IMR-90 (cell line): ENCODE data around the gene MAPKAPK2. TPM values are rescaled to one million over a fixed set of nuclear protein-coding genes. Genes with fewer than 3 reads are reported as not detected.
A peak's percentile ranks its signal among the peaks of the same experiment; 100 is the strongest.

ENCODE experiments used
- ATAC-seq: fragments of 200-7000 bp; cut with Tn5 transposase; 2 replicates; pipeline ENCODE4 v1.9.1; 2020; ENCODE audit warnings: low read depth, mild to moderate bottlenecking, moderate library complexity
- BruUV-seq: library from RNA; stranded (reverse); fragments of 400-500 nt; replicated peaks from 2 replicates; lab custom pipeline; 2021; lab: Mats Ljungman, UMichigan
- CTCF ChIA-PET: fragments of 300-600 bp; formaldehyde crosslinking; extraction: SDS; loops from one replicate; lab custom pipeline; 2021; ENCODE audit warnings: antibody characterized with exemption; lab: Yijun Ruan, JAX
- POLR2A ChIA-PET: fragments of 300-600 bp; sonication (Branson Sonifier 250); formaldehyde crosslinking; loops from one replicate; lab custom pipeline; 2022; ENCODE audit warnings: antibody characterized with exemption; ENCODE audit not compliant: unreplicated experiment; lab: Charles Lee
- DNase-seq: peaks from one replicate; pipeline ENCODE4 v3.0.0; 2013
- H2AFZ ChIP-seq: replicated peaks from 2 replicates; pipeline ENCODE3; 2013; ENCODE audit warnings: low read length, mild to moderate bottlenecking; ENCODE audit not compliant: poor library complexity
- H2AK5ac ChIP-seq: 2 replicates; pipeline ENCODE4 v1.6.1; 2013; ENCODE audit warnings: low read depth, low read length, inconsistent platforms
- H2AK9ac ChIP-seq: replicated peaks from 2 replicates; pipeline ENCODE3; 2013; ENCODE audit warnings: mild to moderate bottlenecking, low read depth, low read length, moderate library complexity; ENCODE audit not compliant: poor library complexity
- H2BK120ac ChIP-seq: 2 replicates; pipeline ENCODE4 v1.6.1; 2013; ENCODE audit warnings: low read depth, low read length, inconsistent platforms
- H2BK15ac ChIP-seq: 3 replicates; pipeline ENCODE4 v1.6.1; 2013; ENCODE audit warnings: low read depth, low read length, inconsistent platforms
- H2BK20ac ChIP-seq: 2 replicates; pipeline ENCODE4 v1.6.1; 2013; ENCODE audit warnings: low read depth, mild to moderate bottlenecking, inconsistent platforms, low read length, moderate library complexity
- H2BK5ac ChIP-seq: 2 replicates; pipeline ENCODE4 v1.6.1; 2013; ENCODE audit warnings: mild to moderate bottlenecking, low read depth, low read length, inconsistent platforms; ENCODE audit not compliant: poor library complexity, severe bottlenecking
- H3K14ac ChIP-seq: replicated peaks from 2 replicates; pipeline ENCODE4 v1.6.1; 2013; ENCODE audit warnings: low read depth, low read length, inconsistent platforms
- H3K18ac ChIP-seq: 2 replicates; pipeline ENCODE4 v1.6.1; 2013; ENCODE audit warnings: low read depth, low read length, control low read depth
- H3K23ac ChIP-seq: 2 replicates; pipeline ENCODE4 v1.6.1; 2013; ENCODE audit warnings: low read depth, low read length, inconsistent platforms
- H3K27ac ChIP-seq: 2 replicates; pipeline ENCODE4 v1.5.1; 2013; ENCODE audit warnings: mild to moderate bottlenecking, control low read depth, low read length; ENCODE audit not compliant: insufficient read depth
- H3K27me3 ChIP-seq: 2 replicates; pipeline ENCODE4 v1.6.1; 2013; ENCODE audit warnings: low read length; ENCODE audit not compliant: control insufficient read depth, insufficient read depth
- H3K36me3 ChIP-seq: 2 replicates; pipeline ENCODE4 v1.6.1; 2013; ENCODE audit warnings: low read length, mixed read lengths; ENCODE audit not compliant: control insufficient read depth, insufficient read depth
- H3K4ac ChIP-seq: 2 replicates; pipeline ENCODE4 v1.6.1; 2013; ENCODE audit warnings: low read depth, low read length, inconsistent platforms
- H3K4me1 ChIP-seq: 2 replicates; pipeline ENCODE4 v1.6.1; 2013; ENCODE audit warnings: low read length, mixed read lengths; ENCODE audit not compliant: control insufficient read depth, insufficient read depth
- H3K4me2 ChIP-seq: 2 replicates; pipeline ENCODE4 v1.6.1; 2013; ENCODE audit warnings: low read depth, mild to moderate bottlenecking, control low read depth, low read length, moderate library complexity
- H3K4me3 ChIP-seq: 2 replicates; pipeline ENCODE4 v1.5.1; 2013; ENCODE audit warnings: low read depth, mild to moderate bottlenecking, control low read depth, low read length, moderate library complexity; ENCODE audit not compliant: insufficient read depth
- H3K56ac ChIP-seq: 2 replicates; pipeline ENCODE4 v1.6.1; 2013; ENCODE audit warnings: low read length, inconsistent platforms; ENCODE audit not compliant: insufficient read depth; ENCODE audit errors: extremely low read depth
- H3K79me1 ChIP-seq, 2 experiments: 2 replicates each; pipeline ENCODE4 v1.6.1; 2013; ENCODE audit warnings: low read length in 2 of 2, inconsistent platforms in 1 of 2, low read depth in 1 of 2
- H3K9ac ChIP-seq: 2 replicates; pipeline ENCODE4 v1.6.1; 2013; ENCODE audit warnings: low read depth, low read length, control low read depth
- H3K9me1 ChIP-seq: 2 replicates; pipeline ENCODE4 v1.6.1; 2013; ENCODE audit warnings: low read length, inconsistent platforms; ENCODE audit not compliant: insufficient read depth
- H3K9me3 ChIP-seq: 2 replicates; pipeline ENCODE4 v1.6.1; 2013; ENCODE audit warnings: low read length; ENCODE audit not compliant: control insufficient read depth, insufficient read depth
- H4K20me1 ChIP-seq: 2 replicates; pipeline ENCODE4 v1.6.1; 2013; ENCODE audit warnings: low read length, inconsistent platforms; ENCODE audit not compliant: insufficient read depth
- H4K5ac ChIP-seq: 2 replicates; pipeline ENCODE4 v1.6.1; 2013; ENCODE audit warnings: mild to moderate bottlenecking, low read depth, low read length, control low read depth
- H4K8ac ChIP-seq, 2 experiments: 2 replicates each; pipeline ENCODE4 v1.6.1; 2013; ENCODE audit warnings: low read depth in 2 of 2, low read length in 2 of 2, control low read depth in 1 of 2, inconsistent platforms in 1 of 2
- H4K91ac ChIP-seq: 2 replicates; pipeline ENCODE4 v1.6.1; 2013; ENCODE audit warnings: low read depth, low read length, inconsistent platforms; ENCODE audit not compliant: insufficient read depth
- CEBPB ChIP-seq: IDR thresholded peaks from 2 replicates; pipeline ENCODE4 v1.6.1; 2012; ENCODE audit warnings: low read depth, low read length, improper control_type of control experiment
- CHD1 ChIP-seq: IDR thresholded peaks from 2 replicates; pipeline ENCODE4 v1.6.1; 2012; ENCODE audit warnings: low read depth, low read length, improper control_type of control experiment
- ELK1 ChIP-seq: fragments of 150-350 bp; IDR thresholded peaks from 2 replicates; pipeline ENCODE4 v1.6.1; 2016; ENCODE audit warnings: low read depth, mild to moderate bottlenecking, low read length, moderate library complexity, borderline replicate concordance
- FOS ChIP-seq: fragments of 150-350 bp; IDR thresholded peaks from 2 replicates; pipeline ENCODE4 v1.6.1; 2016; ENCODE audit warnings: low read depth, low read length
- MAZ ChIP-seq: IDR thresholded peaks from 2 replicates; pipeline ENCODE4 v1.6.1; 2012; ENCODE audit warnings: low read depth, mild to moderate bottlenecking, low read length, improper control_type of control experiment, moderate library complexity, borderline replicate concordance
- MXI1 ChIP-seq: IDR thresholded peaks from 2 replicates; pipeline ENCODE4 v1.6.1; 2012; ENCODE audit warnings: low read depth, mild to moderate bottlenecking, low read length, moderate library complexity, borderline replicate concordance
- NFE2L2 ChIP-seq: fragments of 150-350 bp; IDR thresholded peaks from 2 replicates; pipeline ENCODE4 v1.6.1; 2016; ENCODE audit warnings: low read depth, mild to moderate bottlenecking, low read length
- POLR2A ChIP-seq: IDR thresholded peaks from 2 replicates; pipeline ENCODE4 v1.6.1; 2012; ENCODE audit warnings: mild to moderate bottlenecking, low read depth, low read length
- RCOR1 ChIP-seq: IDR thresholded peaks from 2 replicates; pipeline ENCODE4 v1.6.1; 2012; ENCODE audit warnings: mild to moderate bottlenecking, low read length, improper control_type of control experiment; ENCODE audit not compliant: insufficient replicate concordance
- RFX5 ChIP-seq: IDR thresholded peaks from 2 replicates; pipeline ENCODE4 v1.8.0; 2012; ENCODE audit warnings: low read depth, mild to moderate bottlenecking, low read length, moderate library complexity
- WGBS, 2 experiments: methylation state at CpG; one replicate each; pipeline versions ENCODE4 v1.1.5 to v1.1.7; 2013; ENCODE audit warnings: missing lambda C conversion rate in 2 of 2; ENCODE audit not compliant: insufficient read length in 1 of 2; ENCODE audit errors: extremely low coverage in 2 of 2; 5-methylcytosine and 5-hydroxymethylcytosine counted together
- dilution Hi-C: fragments of 300-500 bp; cut with HindIII; formaldehyde crosslinking; loops from one replicate; pipeline ENCODE4 v1.14.3; 2018; ENCODE audit warnings: low sequenced_read_pairs; ENCODE audit not compliant: unreplicated experiment
- in situ Hi-C: fragments of 300-500 bp; cut with MboI; formaldehyde crosslinking; loops from 3 replicates; pipeline ENCODE4 v1.14.3; 2019; ENCODE audit warnings: low sequenced_read_pairs, inconsistent platforms, mixed read lengths
- intact Hi-C: fragments of 100-400 bp; cut with micrococcal nuclease; formaldehyde crosslinking; loops from 2 replicates; pipeline ENCODE4 v1.10.0; 2022
- polyA plus RNA-seq, 3 experiments: library from polyadenylated mRNA; depleted of rRNA; stranded (reverse); fragments of >200 nt; gene quantifications; 2 replicates each; pipeline ENCODE4 v1.2.3, GENCODE V29; 2012; ENCODE audit warnings: low replicate concordance in 1 of 3
- total RNA-seq: library from RNA; depleted of rRNA; stranded (reverse); fragments of >200 nt; gene quantifications from 2 replicates; pipeline ENCODE4 v1.2.3, GENCODE V29; 2012

Gene MAPKAPK2
- total and polyA plus RNA-seq, 2 of the 4 experiments (the other 2 are of a cell fraction): 56.5 to 66.4 TPM

GRCh38 chr1:206685769-206686477 is 1.2 kb downstream of the MAPKAPK2 start:
- H3K36me3 ChIP-seq: no peaks in the 10 kb centered on the region
- peak overlapping the region; percentile 99 for H3K27ac ChIP-seq
- H2BK15ac ChIP-seq: no peak overlapping the region; the same call in 2 of the 3 replicates
- in situ Hi-C loops (no loop called here), dilution Hi-C loops (no loop called here), intact Hi-C loops (loop anchor here (2.0 to 5.0 kb wide), 2 partner anchors 19 to 36 kb away; no protein-coding TSS in a partner anchor)
- H3K4me2 ChIP-seq: peak overlapping the region; percentile 83
- H4K20me1 ChIP-seq: peaks cover 54% of the 10 kb centered on the region
- peak; percentile 80 for DNase-seq
- H2AFZ ChIP-seq: peak overlapping the region; percentile 68
- H2AK5ac ChIP-seq: peak overlapping the region; percentile 85; the same call in 1 of the 2 replicates
- H2AK9ac ChIP-seq: peak overlapping the region; percentile 66
- ChIA-PET POLR2A (no interaction called here), CTCF (no interaction called here)
- H3K79me1 ChIP-seq: peaks cover 0 to 48% of the 10 kb centered on the region in 2 experiments; a peak in 3 of 4 replicates
- peak overlapping the region; percentile 32 for H4K5ac ChIP-seq
- no peaks in the 10 kb centered on the region for H3K9me3 ChIP-seq
- peak overlapping the region; percentile 88 for H3K4me3 ChIP-seq
- peaks cover 29% of the 10 kb centered on the region for H3K9me1 ChIP-seq
- 0% methylated on average over 1 of the region's 48 CpGs; no CpG with 5 or more reads in 1 of the 2 experiments for WGBS, 2 experiments
- peak; percentile 74 for ATAC-seq
- no peak for TF ChIP-seq NFE2L2
- no peak for TF ChIP-seq CEBPB
- TF ChIP-seq MXI1: peak; percentile 34; the same call in 1 of the 2 replicates
- TF ChIP-seq MAZ: peak; percentile 42; the same call in 1 of the 2 replicates
- 0 out of 2 replicates have a peak, but pooled peaks have one; percentile 83 for TF ChIP-seq CHD1
- peak; percentile 93 for TF ChIP-seq POLR2A
- no peak for TF ChIP-seq FOS
- TF ChIP-seq ELK1: no peak
- no peak for TF ChIP-seq RFX5
- TF ChIP-seq RCOR1: no peak
- H3K56ac ChIP-seq: peak overlapping the region; percentile 93
- H3K4ac ChIP-seq: peak overlapping the region; percentile 56
- peaks cover 28% of the 10 kb centered on the region for H3K4me1 ChIP-seq
- H3K27me3 ChIP-seq: no peaks in the 10 kb centered on the region; the same call in 1 of the 2 replicates
- peak overlapping the region; percentile 80 for H2BK5ac ChIP-seq
- BruUV-seq: no TSS peak
- H4K91ac ChIP-seq: peak overlapping the region; percentile 90
- peak overlapping the region; percentile 75 for H3K23ac ChIP-seq
- peak overlapping the region; percentile 92 for H3K14ac ChIP-seq
- H2BK120ac ChIP-seq: peak overlapping the region; percentile 48; the same call in 1 of the 2 replicates
- H3K9ac ChIP-seq: peak overlapping the region; percentile 99
- H3K18ac ChIP-seq: peak overlapping the region; percentile 37
- no peak overlapping the region for H2BK20ac ChIP-seq
- peak overlapping the region; percentile 67 to 86; a peak in 3 of 4 replicates for H4K8ac ChIP-seq
